Gastroesophageal sphincter (tissue), 3 donors: ENCODE measurements around the gene SRSF8.

Experiments
- EP300 ChIP-seq: sonication (generic); formaldehyde crosslinking; IDR thresholded peaks from one replicate; pipeline ENCODE4 v1.6.1; 2017; ENCODE audit warnings: antibody characterized with exemption, mild to moderate bottlenecking
- POLR2A ChIP-seq, 2 donors: fragments of 450-650 bp; IDR thresholded peaks; one replicate each; pipeline ENCODE4 v1.6.1; 2017; ENCODE audit warnings: antibody characterized with exemption in 2 of 2, mild to moderate bottlenecking in 2 of 2, moderate library complexity in 1 of 2
- POLR2AphosphoS5 ChIP-seq: sonication (generic); formaldehyde crosslinking; IDR thresholded peaks from one replicate; pipeline ENCODE4 v1.6.1; 2017; ENCODE audit warnings: antibody characterized with exemption
- TF ChIP-seq, protein P1 (sequence below), 4 experiments: fragments of 200-600 bp in 2 of 4; fragments of 450-650 bp in 2 of 4; sonication (generic) in 1 of 4; IDR thresholded peaks; one replicate each; pipeline ENCODE4 v1.5.1; 2017 to 2019; ENCODE audit warnings: antibody characterized with exemption in 4 of 4, mild to moderate bottlenecking in 2 of 4, moderate library complexity in 2 of 4

DNA sequence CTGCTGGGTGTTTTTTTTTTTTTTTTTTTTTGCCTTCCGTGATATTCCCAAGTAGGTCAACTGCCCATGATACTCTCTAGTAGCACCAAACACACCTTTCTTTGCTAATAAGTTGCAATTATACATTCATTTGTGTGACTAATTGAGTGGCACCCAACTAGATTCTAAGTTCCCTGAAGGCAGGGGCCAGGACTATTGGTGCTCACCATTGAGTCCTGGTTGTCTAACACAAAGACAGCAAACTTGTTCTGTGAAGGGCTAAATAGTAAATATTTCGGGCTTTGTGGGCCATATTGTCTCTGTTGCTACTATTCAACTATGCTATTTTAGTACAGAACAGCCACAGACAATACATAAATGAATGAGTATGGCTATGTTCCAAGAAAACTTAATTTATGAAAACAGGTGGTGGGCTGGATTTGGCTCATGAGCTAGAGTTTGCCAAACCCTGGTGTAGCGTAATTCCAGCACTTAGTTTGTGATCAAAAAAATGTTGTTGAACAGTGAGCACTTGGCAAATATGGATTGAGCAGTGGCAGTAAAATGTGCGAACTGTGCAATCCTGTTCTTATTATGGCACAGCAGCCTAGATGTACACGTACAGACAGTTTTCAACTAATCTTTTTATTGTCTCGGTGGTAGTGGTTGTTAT is 34.3 kb downstream of the SRSF8 start:
- TF ChIP-seq POLR2A (IDR thresholded peaks at IDR 0.05), result no peak
- TF ChIP-seq, protein P1, sequence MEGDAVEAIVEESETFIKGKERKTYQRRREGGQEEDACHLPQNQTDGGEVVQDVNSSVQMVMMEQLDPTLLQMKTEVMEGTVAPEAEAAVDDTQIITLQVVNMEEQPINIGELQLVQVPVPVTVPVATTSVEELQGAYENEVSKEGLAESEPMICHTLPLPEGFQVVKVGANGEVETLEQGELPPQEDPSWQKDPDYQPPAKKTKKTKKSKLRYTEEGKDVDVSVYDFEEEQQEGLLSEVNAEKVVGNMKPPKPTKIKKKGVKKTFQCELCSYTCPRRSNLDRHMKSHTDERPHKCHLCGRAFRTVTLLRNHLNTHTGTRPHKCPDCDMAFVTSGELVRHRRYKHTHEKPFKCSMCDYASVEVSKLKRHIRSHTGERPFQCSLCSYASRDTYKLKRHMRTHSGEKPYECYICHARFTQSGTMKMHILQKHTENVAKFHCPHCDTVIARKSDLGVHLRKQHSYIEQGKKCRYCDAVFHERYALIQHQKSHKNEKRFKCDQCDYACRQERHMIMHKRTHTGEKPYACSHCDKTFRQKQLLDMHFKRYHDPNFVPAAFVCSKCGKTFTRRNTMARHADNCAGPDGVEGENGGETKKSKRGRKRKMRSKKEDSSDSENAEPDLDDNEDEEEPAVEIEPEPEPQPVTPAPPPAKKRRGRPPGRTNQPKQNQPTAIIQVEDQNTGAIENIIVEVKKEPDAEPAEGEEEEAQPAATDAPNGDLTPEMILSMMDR (IDR thresholded peaks at IDR 0.05), result no peak
- no peak for TF ChIP-seq EP300
- TF ChIP-seq POLR2AphosphoS5, result no peak
